K562 treated with DMSO at 1 percent for 48 hours (cell line): Measurements from ENCODE around the gene GOLGA8H. TPM values are rescaled to one million over a fixed set of nuclear protein-coding genes. Genes with fewer than 3 reads are reported as not detected.

Source experiments
- total RNA-seq: library from RNA; unstranded; fragments of 300-600 nt; gene quantifications from 2 replicates; pipeline ENCODE4 v1.2.3, GENCODE V29; 2022; ENCODE audit warnings: low replicate concordance; ENCODE audit errors: extremely low read depth

GOLGA8H gene, protein sequence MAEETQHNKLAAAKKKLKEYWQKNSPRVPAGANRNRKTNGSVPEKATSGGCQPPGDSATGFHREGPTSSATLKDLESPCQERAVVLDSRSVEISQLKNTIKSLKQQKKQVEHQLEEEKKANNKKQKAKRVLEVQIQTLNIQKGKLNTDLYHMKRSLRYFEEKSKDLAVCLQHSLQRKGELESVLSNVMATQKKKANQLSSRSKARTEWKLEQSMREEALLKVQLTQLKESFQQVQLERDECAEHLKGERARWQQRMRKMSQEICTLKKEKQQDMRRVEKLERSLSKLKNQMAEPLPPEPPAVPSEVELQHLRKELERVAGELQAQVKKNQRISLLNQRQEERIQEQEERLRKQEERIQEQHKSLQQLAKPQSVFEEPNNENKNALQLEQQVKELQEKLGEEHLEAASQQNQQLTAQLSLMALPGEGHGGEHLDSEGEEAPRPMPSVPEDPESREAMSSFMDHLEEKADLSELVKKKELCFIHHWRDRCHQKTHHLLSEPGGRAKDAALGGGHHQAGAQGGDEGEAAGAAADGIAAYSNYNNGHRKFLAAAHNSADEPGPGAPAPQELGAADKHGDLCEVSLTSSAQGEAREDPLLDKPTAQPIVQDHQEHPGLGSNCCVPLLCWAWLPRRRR
- total RNA-seq, result not detected in 2 replicates

DNA sequence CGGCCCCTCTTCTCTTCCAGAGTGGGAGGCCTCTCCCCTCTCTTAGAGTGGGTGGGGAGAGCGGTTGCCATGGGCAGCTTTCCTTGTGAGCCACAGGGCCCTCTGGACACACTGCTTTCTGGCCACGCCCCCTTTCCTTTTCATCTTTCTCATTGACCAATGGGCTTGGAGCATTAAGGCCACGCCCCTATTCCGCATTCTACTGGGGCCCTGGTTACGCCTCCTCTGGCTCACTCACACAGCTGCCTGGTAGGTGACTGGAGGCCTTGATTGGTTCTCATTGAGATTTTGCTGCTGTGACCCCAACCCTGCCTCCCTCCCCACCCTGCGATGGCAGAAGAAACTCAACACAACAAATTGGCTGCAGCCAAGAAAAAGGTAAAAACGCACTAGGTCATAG lies at the start of gene GOLGA8H:
Gene GOLGA8H, plus strand, starts transcription at position 233 of the 400 bp plus-strand sequence. Its CDS starts 98 bp downstream, at position 331.

DNA sequence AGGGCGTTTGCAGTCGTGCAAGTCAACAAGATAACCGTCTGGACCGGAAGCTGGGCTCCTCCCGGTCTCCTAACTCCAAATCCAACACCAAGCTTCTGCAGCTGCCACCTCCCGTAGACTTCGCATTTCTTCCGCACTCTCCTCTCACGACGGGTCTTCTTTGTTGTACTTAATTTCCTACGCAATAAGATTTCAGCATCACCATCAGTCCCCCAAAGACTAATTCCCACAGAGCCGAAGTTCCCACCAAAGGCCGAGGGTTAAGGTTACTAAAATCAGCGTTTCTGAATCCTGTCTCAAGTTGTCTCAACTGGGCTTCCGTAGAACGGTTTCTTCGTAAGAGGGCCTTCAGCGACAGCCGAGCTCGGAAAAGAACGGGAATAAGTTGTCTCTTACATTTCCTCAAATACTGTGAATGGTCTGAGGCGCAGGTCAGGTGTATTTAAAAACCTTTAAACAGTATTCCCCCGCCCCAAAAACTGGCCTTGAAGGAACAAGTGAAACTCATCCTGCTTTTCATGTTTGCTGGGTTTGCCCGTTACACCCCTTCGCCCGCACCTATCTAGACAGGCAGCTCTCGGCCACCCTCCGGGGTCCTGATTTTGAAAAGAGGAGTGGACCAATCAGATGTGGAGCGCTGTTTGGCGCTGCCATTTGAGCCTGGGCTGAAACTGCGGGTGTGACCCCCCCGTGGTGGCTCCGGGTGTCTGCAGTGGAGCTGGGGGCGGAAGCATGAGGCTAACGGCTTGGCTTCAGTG lies 21.8 kb downstream of the GOLGA8H start, which contains the start of gene ARHGAP11B:
Gene ARHGAP11B, plus strand, starts transcription at position 693 of the 758 bp plus-strand sequence.

Other genes with a start within 250 kb of the GOLGA8H start
- gene CHRFAM7A, start 210.5 kb upstream of the GOLGA8H start, total RNA-seq, result not detected in 2 replicates
- gene GOLGA8R, start 189.8 kb upstream of the GOLGA8H start, total RNA-seq, result not detected in 2 replicates
- not detected in 2 replicates for gene GOLGA8Q, start 52.0 kb upstream of the GOLGA8H start, total RNA-seq